Epithelial cell of proximal tubule (primary cell): ENCODE results near the gene DHRS4L2. TPM values are rescaled to one million over a fixed set of nuclear protein-coding genes. Genes with fewer than 3 reads are reported as not detected.
"Not testable (repeated sequence)": the region's sequence is repeated elsewhere in the genome, so short reads cannot be mapped to it uniquely, and the experiment has no call there.

Experiments used
- DNase-seq: peaks from one replicate; pipeline ENCODE4 v3.0.0-alpha.2; 2011; ENCODE audit warnings: low read depth
- H3K4me3 ChIP-seq: 2 replicates; pipeline ENCODE4 v1.5.1; 2011; ENCODE audit warnings: low read depth, mild to moderate bottlenecking, low read length
- CTCF ChIP-seq: conservative IDR thresholded peaks from 2 replicates; pipeline ENCODE4 v1.5.1; 2012; ENCODE audit warnings: low read depth, mild to moderate bottlenecking, low read length
- total RNA-seq: library from RNA; depleted of rRNA; stranded (reverse); fragments of >200 nt; gene quantifications from 2 replicates; pipeline ENCODE4 v1.2.3, GENCODE V29; 2015

DHRS4L2 gene
- total RNA-seq, 1 donor from 2014 or later = 14.8 TPM

GRCh38 chr14:24042746-24043145, 54.0 kb downstream of the DHRS4L2 start:
- TF ChIP-seq CTCF = no peak
- no peak overlapping the region for H3K4me3 ChIP-seq
- no peak for DNase-seq

GRCh38 chr14:24049002-24049401, 60.3 kb downstream of the DHRS4L2 start:
- H3K4me3 ChIP-seq, DNase-seq: not testable (repeated sequence)

GRCh38 chr14:24050753-24051152, 62.0 kb downstream of the DHRS4L2 start:
- not testable (repeated sequence) for DNase-seq, H3K4me3 ChIP-seq

- peak overlapping the region; percentile 60 for H3K4me3 ChIP-seq
- DNase-seq = no peak
- no peak for TF ChIP-seq CTCF
These were observed 62.6 kb downstream of the DHRS4L2 start for GRCh38 chr14:24051176-24051788.

GRCh38 chr14:24051789-24052655, 63.3 kb downstream of the DHRS4L2 start, which contains the start of gene CARMIL3:
CARMIL3 (plus strand) TSS chr14:24052009; CDS start chr14:24052154, 145 bp downstream.
- DNase-seq = no peak
- peak within 1 kb of the TSS; percentile 60 for H3K4me3 ChIP-seq
- no peak for TF ChIP-seq CTCF

- H3K4me3 ChIP-seq = peak overlapping the region; percentile 60
- no peak for DNase-seq
- TF ChIP-seq CTCF = no peak
These were observed 64.2 kb downstream of the DHRS4L2 start for GRCh38 chr14:24052656-24053547.

- no peak for TF ChIP-seq CTCF
- no peak overlapping the region for H3K4me3 ChIP-seq
- no peak for DNase-seq
These were observed 65.0 kb downstream of the DHRS4L2 start for GRCh38 chr14:24053548-24054323.
